HG03439 (cell line): Measurements from ENCODE around the gene TRAPPC2.
"Not testable (repeated sequence)": the region's sequence is repeated elsewhere in the genome, so short reads cannot be mapped to it uniquely, and the experiment has no call there.

Experiments
- ATAC-seq: cut with Tn5 transposase; IDR thresholded peaks from one replicate; pipeline ENCODE4 v1.9.1; 2021; ENCODE audit warnings: mild to moderate bottlenecking, moderate library complexity; ENCODE audit not compliant: unreplicated experiment

The TRAPPC2 gene

DNA sequence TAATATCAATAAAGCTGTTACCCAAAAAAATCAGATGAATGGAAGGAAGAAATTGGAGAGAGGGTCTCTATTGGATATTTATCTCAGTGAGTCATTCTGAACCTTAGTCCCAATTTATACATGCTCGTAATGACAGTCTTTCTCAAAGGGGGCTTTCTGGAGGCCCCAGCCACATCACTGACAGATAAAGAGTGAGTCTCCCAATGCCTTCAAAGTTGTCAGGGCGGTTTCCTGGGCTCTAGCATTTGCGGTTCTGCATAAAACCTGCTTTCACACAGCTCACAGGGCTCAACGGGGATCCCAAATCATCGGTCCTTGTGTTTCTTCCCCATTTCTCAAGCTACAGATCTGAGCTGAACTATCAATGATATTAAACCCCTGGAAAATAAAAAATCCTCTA is 64.2 kb downstream of the TRAPPC2 start:
- ATAC-seq: no peak

- not testable (repeated sequence) for ATAC-seq
These were observed 64.7 kb downstream of the TRAPPC2 start for GRCh38 chrX:13669755-13670154.

DNA sequence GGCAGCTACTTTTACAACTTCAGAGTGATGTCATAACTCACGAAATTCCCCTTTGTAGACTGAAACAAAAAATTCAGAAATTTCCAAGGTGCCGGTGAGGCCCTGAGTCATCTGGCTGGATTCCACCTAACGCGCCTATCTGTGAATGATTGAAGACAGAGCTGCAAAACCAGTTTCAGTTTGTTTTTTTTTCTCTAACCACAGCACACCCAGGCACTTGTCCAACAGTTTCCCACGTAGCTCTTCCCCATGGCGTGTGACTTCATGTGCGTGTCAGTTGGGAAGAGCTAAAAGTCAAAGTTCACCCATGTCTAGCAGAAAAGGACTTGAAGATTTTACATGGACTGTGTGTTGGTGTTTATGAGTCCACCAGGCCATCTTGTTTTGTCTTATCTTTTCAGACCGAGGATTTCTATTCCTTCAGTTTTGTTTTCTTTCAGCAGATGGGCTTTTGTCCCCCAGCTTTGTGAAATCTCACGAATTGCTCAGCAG is 65.1 kb downstream of the TRAPPC2 start:
- ATAC-seq: peak; percentile 64

DNA sequence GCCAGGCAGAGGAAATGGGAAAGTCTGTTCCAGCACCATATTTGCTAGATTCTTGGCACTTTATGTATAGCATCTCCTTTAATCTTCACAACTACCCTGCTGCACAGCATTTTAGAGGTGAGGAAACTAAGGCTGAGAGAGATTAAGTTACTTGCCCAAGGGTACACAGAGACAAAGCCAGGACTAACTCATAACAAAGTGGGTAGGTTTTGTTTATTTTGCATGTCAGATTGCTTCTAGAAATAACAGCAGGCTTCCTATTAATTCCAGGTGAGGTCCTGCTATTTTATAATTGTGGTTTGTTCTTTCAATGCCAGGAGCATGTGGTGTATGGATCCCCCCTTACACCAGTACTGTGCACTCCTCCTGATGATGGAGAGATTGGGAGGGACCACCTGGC is 66.5 kb downstream of the TRAPPC2 start:
- no peak for ATAC-seq

DNA sequence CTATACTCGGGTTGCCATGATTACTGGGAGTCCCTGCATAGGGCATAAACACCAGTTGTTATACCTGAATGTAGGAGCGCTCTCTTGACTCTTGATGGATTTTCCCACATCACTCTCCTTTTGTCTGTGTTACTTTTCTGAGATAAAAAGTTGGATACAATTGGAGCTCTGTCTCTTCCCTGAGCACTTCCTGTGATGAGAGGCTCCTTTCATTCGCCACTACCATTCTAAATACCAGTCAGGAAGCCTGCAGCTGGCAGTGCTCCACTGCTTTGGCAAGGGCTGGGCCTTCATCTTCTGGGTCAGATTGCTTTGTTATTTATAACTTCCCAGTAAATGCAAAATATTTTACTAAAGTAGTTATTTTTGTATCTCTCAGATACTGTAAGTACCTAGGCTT is 67.6 kb downstream of the TRAPPC2 start:
- no peak for ATAC-seq

GRCh38 chrX:13664020-13664419 is 70.4 kb downstream of the TRAPPC2 start:
- ATAC-seq: no peak

DNA sequence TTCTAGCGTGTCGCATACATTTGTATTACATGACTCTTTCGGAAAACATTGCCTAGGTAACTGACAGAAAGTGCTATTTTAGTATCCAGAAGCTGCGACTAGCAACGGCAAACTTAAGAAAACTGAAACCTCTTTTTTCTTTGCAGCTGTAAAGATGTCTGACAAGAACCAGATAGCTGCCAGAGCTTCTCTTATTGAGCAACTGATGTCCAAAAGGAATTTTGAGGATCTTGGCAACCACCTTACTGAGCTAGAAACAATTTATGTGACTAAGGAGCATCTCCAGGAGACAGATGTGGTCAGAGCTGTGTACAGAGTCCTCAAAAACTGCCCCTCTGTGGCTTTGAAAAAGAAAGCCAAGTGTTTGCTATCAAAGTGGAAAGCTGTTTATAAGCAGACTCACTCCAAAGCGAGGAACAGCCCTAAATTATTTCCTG is 72.0 kb downstream of the TRAPPC2 start:
- no peak for ATAC-seq
